Dermis blood vessel endothelial cell (primary cell): ENCODE results near the gene PKDCC. TPM values are rescaled to one million over a fixed set of nuclear protein-coding genes. Genes with fewer than 3 reads are reported as not detected.
A peak's percentile ranks its signal among the peaks of the same experiment; 100 is the strongest.

Experiments used
- DNase-seq: peaks from one replicate; pipeline ENCODE4 v3.0.0; 2010
- total RNA-seq: library from RNA; depleted of rRNA; stranded (reverse); fragments of >200 nt; gene quantifications from 2 replicates; pipeline ENCODE4 v1.2.3, GENCODE V29; 2014

PKDCC gene
- total RNA-seq, 1 donor from 2014 or later, result 2.6 TPM

DNA sequence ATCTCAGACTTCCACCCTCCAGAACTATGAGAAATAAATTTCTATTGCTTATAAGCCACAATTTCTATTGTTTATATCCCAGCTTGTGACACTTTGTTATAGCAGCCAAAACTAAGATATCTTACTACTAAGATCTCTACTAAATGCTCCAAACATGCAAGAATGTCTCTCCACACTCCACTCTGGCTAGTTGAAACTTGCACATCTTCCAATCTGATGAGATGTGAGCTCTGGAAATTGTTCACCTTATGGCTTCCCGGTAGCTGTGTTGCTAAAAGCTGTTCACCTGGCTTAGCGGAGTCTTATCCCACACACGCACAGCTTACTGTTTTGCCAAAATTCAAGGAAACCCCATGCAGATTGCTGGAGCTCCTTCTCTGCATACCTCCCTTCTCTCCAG is 43.9 kb downstream of the PKDCC start:
- DNase-seq, result no peak

DNA sequence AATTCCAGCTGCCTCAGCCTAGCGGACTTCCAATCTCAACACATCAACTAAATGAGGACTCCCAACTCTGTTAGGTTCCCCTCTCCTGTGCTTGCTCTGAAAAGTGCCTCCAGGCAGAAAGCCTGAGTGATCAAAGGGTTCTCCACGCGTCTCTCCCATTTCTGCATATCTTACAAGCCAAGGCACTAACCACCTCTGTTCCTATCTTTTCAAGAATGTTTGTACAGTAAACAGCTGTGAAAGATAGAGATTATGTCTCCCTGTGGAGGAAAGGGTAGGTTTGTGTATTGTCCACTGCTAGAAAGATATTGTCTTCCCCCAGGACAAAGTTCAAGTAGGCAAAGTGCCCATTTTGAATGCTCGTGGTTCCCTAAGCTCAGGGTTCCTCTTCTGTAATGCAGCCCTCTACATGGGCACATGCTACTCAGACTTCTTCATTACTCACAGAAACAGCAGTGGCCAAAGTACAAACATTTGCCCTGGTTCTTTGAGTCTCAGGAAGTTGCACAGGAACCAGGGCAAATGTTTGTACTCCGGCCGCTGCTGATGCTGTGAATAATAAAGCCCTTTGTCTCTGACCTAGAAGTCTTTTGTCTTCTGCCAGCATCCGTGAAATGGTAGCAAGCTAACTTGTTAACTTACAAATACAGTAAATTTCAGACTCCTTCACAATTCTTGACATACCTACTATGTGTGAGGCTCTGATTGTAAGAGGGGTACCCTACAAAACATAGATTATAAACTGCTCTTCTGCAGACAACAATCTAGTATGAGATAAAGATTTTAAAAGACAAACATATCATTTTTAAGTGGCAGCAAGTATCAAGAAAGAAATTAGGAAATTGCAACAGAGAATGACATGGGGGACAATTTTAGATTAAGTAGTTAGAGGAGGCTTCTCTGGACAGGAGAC is 44.5 kb downstream of the PKDCC start:
- peak; percentile 60 for DNase-seq

DNA sequence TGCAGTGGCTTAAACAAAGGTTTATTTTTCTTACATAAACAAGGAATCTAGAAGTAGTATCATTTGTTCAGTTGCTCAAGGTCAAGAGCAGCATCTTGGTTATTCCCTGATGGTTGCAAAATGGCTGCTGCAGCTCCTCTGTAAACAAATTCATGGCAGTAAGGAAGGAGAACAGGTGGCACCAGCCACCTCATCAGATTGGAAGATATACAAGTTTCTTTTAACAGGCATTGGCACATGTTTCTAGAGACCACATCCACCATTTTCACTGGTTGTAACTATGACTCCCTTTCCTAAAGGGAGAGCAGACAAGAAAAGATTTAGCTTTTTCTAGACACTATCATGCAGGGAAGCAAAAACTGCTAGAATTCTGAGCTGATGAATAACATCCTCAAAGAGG is 46.3 kb downstream of the PKDCC start:
- DNase-seq, result no peak

DNA sequence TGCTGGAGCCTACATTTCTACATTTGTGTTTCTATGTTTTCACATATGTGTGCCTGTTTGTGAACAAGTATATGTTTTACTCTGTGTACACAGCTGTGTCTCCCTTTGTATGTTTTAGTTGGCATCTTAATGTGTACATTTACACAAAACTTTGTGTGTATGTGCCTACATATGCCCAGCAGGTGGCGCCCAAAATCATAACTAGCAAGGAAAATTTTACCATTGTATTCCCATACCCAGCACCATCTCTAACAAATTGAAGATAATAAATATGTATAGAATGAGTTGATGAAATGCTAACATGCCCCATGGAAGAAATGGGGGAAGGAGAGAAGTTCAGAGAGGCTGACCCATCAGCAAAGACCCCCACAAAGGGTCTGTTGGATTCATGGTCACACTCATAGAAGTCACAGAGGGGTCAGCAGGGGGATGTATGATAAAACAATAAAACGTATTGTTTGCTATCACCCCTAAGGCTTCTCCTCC is 48.1 kb downstream of the PKDCC start:
- peak; percentile 87 for DNase-seq

DNA sequence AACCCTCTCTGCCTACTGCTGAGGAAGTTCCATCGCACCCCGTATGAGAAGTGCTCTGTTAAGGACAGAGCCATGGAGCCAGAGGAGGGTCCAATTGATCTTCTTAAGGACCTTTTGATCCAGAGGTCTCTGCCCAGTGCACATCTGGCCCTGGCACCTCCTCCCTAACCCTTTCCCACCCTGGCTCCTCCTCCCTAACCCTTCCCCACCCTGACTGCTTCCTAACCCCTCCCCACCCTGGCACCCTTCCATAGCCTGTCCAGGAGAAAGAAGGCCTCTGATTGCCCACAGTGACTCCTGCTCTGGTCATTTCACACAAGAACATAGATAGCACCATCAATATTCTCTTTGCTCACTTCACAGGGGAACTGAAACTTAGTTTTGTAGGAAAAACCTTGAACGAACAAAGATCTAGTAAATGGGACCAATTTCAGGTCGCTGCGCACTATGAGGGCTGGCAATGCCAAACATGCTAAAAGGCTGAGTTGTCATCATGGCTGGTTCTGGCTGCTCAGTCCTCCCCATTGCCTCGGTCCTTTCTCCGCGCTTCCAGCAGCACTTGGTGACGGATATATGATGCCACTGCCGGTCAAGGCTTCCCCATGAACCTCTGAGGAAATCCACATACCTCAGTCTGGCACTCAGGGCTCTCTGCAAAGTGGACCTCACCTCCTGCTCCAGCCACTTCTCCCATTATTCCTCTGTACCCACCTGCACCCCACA is 49.2 kb downstream of the PKDCC start:
- no peak for DNase-seq

DNA sequence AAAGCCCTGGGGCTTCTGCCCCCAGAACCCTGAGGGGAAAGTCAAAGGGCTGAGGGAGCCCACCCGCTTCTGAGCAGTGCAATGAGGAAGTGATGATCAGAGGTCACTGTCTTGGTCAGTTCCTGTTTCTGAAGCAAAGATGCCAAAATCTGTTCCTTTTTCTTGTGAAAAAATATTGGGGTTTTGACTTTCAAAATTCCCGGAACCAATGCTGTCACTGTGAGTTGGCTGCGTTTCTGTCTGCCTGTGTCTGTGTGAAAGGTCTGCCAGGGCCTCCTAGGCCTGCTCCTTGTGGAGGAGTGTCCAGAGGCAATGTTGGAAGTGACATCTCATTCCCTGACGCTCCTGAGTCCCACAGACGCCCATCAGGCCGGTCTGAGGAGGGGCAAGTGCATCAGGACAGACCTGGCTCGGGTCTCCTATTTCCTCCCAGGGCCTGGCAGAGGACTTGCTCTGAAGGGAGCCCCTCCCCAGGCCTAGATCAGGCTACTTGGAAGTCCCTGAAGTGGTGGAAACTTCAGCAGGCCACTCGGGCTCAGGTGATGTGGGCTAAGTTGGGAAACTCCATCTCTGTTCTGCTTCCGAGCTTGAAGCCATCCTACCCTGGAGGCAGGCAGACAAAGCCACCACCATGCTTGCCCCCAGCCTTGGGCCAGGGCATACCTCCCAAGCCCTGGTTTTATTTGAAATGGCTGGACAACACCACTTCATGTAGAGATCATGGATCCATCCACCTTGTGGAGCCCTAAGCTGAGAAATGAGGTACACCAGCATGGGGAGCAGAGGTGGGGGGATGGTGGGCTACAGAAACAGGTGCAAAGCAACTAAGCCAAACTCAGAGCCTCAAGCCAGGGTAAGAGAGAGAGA is 51.0 kb downstream of the PKDCC start:
- no peak for DNase-seq

DNA sequence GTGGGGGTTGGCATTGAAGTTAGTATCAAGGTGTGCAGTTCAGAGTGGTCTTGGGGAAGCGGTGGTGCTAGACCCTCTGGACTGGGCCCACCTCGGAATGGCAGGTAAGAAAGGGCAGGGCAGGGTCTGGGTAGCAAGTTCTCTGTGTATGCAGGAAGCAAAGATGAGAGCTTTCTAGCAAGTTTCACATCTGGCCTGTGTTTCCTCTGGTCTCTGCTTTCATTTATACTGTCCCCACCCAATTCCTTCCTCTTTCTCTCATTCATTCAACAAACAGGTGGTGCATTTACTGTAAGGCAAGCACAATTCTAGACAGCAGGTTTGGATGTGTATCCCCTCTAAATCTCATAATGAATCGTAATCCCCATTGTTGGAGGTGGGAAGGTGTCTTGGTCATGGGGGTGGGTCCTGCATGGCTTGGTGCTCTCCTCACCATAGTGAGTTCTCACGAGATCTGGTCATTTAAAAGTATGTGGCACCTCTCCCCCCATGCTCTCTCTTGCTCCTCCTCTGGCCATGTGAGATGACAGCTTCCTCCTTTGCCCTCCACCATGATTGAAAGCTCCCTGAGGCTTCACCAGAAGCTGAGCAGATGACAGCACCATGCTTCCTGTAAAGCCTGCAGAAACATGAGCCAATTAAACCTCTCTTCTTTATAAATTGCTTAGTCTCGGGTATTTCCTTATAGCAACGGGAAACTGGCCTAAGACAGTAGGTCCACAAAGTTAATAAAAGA is 51.8 kb downstream of the PKDCC start:
- no peak for DNase-seq

DNA sequence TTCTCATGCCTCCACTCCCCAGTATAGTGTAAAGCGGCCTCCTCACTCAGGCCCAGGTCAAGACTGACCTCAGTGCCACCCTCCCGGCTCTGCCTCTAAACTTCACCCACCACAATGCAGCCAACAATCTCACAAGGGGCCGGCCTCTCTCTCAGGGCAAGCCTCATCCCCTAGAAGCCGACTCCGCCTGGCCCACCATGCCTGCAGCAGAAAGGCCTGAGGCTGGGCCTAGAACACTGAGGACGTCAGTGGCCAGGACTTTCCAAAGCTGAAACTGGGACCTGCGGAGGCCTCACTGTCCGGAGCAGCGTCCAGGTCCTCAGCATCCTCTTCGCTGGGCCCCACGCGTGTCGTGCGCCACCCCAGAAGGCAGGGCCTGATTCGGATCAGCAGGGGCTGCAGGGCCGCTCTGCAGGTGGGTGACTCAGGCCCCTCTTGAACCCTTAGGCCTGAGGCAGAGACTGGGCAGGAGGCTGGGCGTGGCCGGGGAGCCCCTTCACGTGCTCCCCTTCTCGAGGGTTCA is 52.9 kb downstream of the PKDCC start:
- no peak for DNase-seq

DNA sequence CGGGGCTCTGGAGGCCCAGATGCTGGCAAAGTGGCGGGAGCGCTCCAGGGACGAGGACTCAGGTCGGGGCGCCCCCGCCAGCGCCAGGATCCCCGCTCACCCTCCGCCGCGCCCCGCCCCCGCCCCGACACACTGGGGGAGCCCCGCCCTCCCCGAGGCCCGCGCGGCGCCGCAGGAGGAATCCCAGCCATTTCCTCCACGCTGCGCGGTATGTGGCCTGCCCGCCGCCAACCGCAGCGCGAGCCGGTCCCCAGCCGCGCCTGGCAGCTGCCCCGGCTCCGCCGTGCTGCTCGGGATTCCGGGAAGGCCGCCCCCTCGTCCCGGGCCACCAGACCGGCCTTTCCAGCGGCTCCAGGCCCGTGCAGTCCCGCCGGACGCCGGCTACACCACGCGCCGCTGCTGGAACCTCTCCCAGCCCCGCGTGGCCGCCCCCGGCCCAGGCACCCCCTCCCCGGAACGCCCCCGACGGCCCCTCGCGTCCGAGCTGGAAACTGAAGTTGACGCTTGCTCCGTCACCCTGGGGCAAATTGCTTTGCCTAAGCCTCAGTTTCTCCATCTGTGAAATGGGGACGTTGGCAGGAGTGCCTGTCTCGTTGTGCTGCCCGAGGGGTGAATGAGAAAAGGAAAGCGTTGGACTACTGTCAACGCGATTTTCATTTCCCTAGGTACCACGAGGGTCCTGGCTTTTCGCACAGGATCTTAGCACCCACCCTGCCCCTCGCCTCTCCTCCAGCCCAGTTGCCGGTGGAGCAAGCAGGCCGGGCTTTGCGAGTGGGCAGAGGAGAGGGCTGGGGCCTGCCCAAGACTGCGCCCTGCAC is 53.6 kb downstream of the PKDCC start:
- peak; percentile 74 for DNase-seq

DNA sequence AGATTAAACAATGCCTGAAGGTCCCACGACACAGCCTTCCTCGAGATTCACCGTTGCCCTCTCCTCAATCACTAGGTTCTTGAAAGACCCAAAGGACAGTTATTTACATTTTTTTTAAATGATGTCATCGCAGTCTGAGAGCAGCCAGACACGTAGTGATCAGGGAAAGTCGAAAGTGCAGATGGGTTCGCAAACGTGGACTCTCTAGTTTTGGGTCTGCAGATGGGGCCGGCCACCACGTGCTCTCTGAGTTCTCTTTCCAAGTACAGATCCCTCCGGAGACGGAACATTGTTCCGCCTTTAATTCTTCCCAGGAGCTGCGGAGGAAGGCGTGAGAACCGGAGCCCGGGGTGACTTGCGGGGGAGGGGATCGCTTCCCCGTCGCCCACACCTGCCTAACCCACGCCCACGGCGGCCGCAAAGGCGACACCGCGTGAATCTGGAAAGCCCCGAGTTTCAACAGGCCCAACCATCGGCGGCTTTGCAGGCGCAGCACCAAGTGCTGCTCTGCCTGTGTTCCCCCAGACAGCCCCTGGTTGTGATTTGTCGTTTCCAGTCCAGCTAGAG is 54.3 kb downstream of the PKDCC start:
- peak; percentile 57 for DNase-seq

DNA sequence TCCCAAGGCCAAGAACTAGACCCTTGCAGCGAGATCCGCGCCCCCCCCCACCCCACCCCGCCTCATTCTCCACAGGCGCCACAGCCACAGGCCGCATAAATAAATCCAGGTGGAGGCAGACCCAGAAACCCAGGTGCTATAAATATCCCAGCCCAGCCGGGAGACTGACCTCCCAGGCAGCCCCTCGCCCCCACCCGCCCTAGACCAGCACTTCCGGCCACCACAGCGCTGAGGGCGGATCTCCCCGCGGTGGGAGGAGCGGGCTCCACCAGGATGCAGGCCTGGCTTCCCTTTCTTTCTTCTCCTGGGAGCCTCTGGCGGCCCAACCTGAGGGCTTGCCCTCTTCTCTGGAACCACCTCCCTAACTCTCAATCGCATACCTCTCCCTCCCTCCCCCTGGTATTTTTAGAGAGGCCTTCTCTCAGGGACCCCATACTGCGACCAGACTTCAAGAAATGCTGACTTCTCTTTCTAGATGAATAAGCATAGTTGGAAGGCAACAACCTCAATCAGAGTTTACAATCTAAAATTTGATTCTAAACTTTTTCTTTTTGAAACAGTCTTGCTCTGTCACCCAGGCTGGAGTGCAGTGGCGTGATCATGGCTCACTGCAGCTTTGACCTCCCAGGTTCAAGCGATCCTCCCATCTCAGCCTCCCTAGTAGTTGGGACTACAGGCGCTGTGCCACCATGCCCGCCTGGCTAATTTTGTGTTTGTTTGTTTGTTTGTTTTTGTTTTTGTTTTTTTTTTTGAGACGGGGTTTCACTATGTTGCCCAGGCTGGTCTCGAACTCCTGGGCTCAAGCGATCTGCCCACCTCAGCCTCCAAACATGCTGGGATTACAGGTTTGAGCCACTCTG is 55.0 kb downstream of the PKDCC start:
- DNase-seq, result peak; percentile 38

DNA sequence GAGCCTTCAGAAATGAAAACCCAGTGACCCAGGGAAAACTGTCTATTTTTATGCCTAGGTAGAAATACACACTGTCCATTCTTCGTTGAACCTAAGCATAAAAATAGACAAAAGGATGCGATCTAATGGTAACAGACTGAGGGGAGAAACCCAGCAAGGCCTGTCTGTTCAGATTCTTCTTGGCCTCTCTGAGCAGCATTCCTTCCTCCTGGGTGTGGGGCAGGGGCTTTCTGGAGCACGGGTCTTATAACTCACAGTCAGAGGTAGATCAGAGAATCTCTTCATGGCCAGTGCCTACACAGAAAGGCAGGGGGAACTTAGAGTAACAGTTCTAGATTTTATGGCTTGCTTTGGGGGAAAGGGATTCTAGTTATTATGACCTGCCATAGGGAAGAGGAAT is 56.0 kb downstream of the PKDCC start:
- no peak for DNase-seq

DNA sequence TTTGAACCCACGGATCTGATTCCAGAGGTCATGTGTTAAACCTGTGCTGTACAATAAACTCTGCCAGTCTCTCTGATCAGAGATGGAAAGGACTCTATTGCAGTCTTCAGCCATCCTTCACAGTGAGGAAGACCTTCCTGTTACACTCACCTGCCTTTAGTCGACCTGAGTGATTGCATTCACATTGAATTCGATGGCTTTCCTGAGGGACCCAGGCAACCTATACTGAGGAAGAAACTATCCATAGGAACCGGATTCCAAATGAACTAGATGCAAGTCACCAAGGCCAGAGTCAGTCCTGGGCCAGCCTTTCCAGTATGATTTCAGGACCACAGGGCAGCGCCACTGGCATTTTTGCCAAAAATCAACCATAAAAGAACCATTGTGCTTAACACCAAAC is 56.8 kb downstream of the PKDCC start:
- no peak for DNase-seq

DNA sequence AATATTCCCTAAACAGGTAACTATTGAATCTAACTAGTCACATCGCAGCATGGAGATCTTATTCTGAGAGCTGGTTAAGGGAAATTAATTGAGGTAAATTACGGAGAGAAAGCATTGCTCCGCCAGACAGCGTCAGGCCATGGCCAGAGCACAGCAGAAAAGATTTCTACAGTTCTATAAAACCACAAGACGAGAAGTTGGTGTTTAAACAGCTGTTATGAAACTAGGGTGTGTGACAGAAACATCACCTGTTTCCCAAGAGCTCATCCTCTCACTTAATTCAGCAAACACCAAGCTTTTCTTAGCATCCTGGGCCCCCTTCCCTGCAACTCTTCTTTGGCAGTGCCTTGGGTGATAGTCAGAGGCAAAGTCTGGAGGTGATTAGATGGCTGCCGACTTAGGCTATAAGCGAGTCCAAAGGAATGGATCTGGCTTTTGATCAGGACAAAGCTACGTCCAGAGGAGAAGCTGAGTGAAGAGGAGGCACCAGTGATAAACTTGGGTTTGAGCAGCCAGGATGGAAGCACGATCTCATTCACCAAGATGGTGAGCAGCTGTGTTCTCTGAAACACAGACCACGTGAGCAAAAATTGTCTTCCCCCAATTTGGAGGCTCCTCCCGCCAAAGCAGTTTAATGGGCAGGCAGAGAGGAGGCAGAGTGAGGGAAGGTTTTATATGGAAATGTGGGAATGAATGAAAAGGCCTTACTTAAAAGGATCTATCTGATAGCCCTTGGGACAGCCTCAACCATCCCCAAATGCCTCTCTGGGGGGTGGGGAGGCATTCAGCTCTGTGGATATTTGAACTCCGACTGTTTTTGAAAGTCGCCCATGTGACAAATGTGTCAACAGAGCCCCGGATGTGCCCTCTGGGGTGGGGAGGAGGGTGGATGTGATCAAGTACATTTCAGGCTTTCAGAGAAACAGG is 57.8 kb downstream of the PKDCC start:
- DNase-seq, result no peak

DNA sequence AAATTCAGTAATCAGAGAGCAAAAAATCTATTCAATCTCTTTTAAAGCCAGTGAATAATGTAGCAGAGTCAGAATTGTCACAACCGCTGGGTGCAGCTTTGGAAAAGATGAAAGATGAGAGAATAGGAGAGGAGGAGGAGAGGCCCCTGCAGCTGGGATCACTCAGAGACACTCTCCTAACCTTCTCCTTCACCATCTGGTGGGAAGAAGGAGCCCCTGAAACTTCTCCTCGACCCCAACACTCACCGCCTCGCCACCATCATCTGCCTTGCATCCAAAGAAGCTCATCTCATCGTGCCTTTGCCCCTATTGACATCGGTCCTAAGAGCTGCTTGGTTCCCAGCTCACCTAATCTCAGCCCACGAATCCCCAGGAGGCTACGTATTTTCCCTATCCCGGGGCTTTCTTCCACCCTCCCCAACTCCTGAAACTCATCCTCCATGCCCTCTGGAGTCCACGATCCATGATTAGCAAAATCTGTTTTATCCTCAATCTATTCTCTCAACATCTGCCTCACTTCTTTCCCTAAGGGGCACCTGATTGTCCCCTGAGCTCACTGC is 58.5 kb downstream of the PKDCC start:
- DNase-seq, result no peak

DNA sequence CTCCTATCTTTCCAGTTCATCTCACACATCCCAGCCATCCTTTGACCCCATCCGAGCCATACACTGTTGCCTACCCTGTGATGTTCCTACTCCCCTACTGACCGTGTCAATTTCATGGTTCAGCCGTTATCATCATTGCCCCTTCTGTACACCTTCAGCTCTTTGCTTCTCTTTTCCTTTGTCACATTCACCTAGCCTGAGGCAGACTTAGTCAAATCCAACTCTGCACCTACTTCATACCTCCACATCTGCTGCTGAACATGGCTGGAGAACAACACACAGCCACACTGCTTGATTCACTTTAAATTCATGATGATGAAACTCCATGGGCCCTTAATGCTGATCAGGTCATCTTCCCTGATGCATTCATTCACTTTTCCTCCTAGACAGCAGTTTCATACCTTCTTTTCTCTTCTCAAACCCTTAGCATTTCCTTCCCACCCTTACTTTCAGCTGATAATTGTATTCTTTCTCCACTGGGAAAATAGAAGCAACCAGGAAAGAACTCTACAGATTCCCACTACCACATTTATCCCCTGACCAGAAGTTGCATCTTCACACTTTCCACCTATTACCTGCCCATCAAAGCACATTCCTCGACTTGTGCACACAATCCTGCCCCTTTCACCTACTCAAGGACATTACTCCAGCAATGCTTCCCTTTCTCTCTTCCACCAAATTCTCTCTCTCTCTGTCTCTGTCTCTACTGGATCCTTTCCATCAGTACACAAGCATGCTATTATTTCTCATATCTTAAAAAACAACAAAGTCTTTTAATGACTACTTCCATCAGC is 59.6 kb downstream of the PKDCC start:
- DNase-seq, result no peak
